IMR-90 (cell line): ENCODE results near the gene TBPL1. TPM values are rescaled to one million over a fixed set of nuclear protein-coding genes. Genes with fewer than 3 reads are reported as not detected.

Experiments used
- ATAC-seq: fragments of 200-7000 bp; cut with Tn5 transposase; 2 replicates; pipeline ENCODE4 v1.9.1; 2020; ENCODE audit warnings: low read depth, mild to moderate bottlenecking, moderate library complexity
- BruUV-seq: library from RNA; stranded (reverse); fragments of 400-500 nt; replicated peaks from 2 replicates; lab custom pipeline; 2021; lab: Mats Ljungman, UMichigan
- CTCF ChIA-PET: fragments of 300-600 bp; formaldehyde crosslinking; extraction: SDS; loops from one replicate; lab custom pipeline; 2021; ENCODE audit warnings: antibody characterized with exemption; lab: Yijun Ruan, JAX
- POLR2A ChIA-PET: fragments of 300-600 bp; sonication (Branson Sonifier 250); formaldehyde crosslinking; loops from one replicate; lab custom pipeline; 2022; ENCODE audit warnings: antibody characterized with exemption; ENCODE audit not compliant: unreplicated experiment; lab: Charles Lee
- DNase-seq: peaks from one replicate; pipeline ENCODE4 v3.0.0; 2013
- H2AFZ ChIP-seq: replicated peaks from 2 replicates; pipeline ENCODE3; 2013; ENCODE audit warnings: low read length, mild to moderate bottlenecking; ENCODE audit not compliant: poor library complexity
- H2AK5ac ChIP-seq: 2 replicates; pipeline ENCODE4 v1.6.1; 2013; ENCODE audit warnings: low read depth, low read length, inconsistent platforms
- H2AK9ac ChIP-seq: replicated peaks from 2 replicates; pipeline ENCODE3; 2013; ENCODE audit warnings: mild to moderate bottlenecking, low read depth, low read length, moderate library complexity; ENCODE audit not compliant: poor library complexity
- H2BK120ac ChIP-seq: 2 replicates; pipeline ENCODE4 v1.6.1; 2013; ENCODE audit warnings: low read depth, low read length, inconsistent platforms
- H2BK15ac ChIP-seq: 3 replicates; pipeline ENCODE4 v1.6.1; 2013; ENCODE audit warnings: low read depth, low read length, inconsistent platforms
- H2BK20ac ChIP-seq: 2 replicates; pipeline ENCODE4 v1.6.1; 2013; ENCODE audit warnings: low read depth, mild to moderate bottlenecking, inconsistent platforms, low read length, moderate library complexity
- H2BK5ac ChIP-seq: 2 replicates; pipeline ENCODE4 v1.6.1; 2013; ENCODE audit warnings: mild to moderate bottlenecking, low read depth, low read length, inconsistent platforms; ENCODE audit not compliant: poor library complexity, severe bottlenecking
- H3K14ac ChIP-seq: replicated peaks from 2 replicates; pipeline ENCODE4 v1.6.1; 2013; ENCODE audit warnings: low read depth, low read length, inconsistent platforms
- H3K18ac ChIP-seq: 2 replicates; pipeline ENCODE4 v1.6.1; 2013; ENCODE audit warnings: low read depth, low read length, control low read depth
- H3K23ac ChIP-seq: 2 replicates; pipeline ENCODE4 v1.6.1; 2013; ENCODE audit warnings: low read depth, low read length, inconsistent platforms
- H3K27ac ChIP-seq: 2 replicates; pipeline ENCODE4 v1.5.1; 2013; ENCODE audit warnings: mild to moderate bottlenecking, control low read depth, low read length; ENCODE audit not compliant: insufficient read depth
- H3K27me3 ChIP-seq: 2 replicates; pipeline ENCODE4 v1.6.1; 2013; ENCODE audit warnings: low read length; ENCODE audit not compliant: control insufficient read depth, insufficient read depth
- H3K36me3 ChIP-seq: 2 replicates; pipeline ENCODE4 v1.6.1; 2013; ENCODE audit warnings: low read length, mixed read lengths; ENCODE audit not compliant: control insufficient read depth, insufficient read depth
- H3K4ac ChIP-seq: 2 replicates; pipeline ENCODE4 v1.6.1; 2013; ENCODE audit warnings: low read depth, low read length, inconsistent platforms
- H3K4me1 ChIP-seq: 2 replicates; pipeline ENCODE4 v1.6.1; 2013; ENCODE audit warnings: low read length, mixed read lengths; ENCODE audit not compliant: control insufficient read depth, insufficient read depth
- H3K4me2 ChIP-seq: 2 replicates; pipeline ENCODE4 v1.6.1; 2013; ENCODE audit warnings: low read depth, mild to moderate bottlenecking, control low read depth, low read length, moderate library complexity
- H3K4me3 ChIP-seq: 2 replicates; pipeline ENCODE4 v1.5.1; 2013; ENCODE audit warnings: low read depth, mild to moderate bottlenecking, control low read depth, low read length, moderate library complexity; ENCODE audit not compliant: insufficient read depth
- H3K56ac ChIP-seq: 2 replicates; pipeline ENCODE4 v1.6.1; 2013; ENCODE audit warnings: low read length, inconsistent platforms; ENCODE audit not compliant: insufficient read depth; ENCODE audit errors: extremely low read depth
- H3K79me1 ChIP-seq, 2 experiments: 2 replicates each; pipeline ENCODE4 v1.6.1; 2013; ENCODE audit warnings: low read length in 2 of 2, inconsistent platforms in 1 of 2, low read depth in 1 of 2
- H3K9ac ChIP-seq: 2 replicates; pipeline ENCODE4 v1.6.1; 2013; ENCODE audit warnings: low read depth, low read length, control low read depth
- H3K9me1 ChIP-seq: 2 replicates; pipeline ENCODE4 v1.6.1; 2013; ENCODE audit warnings: low read length, inconsistent platforms; ENCODE audit not compliant: insufficient read depth
- H3K9me3 ChIP-seq: 2 replicates; pipeline ENCODE4 v1.6.1; 2013; ENCODE audit warnings: low read length; ENCODE audit not compliant: control insufficient read depth, insufficient read depth
- H4K20me1 ChIP-seq: 2 replicates; pipeline ENCODE4 v1.6.1; 2013; ENCODE audit warnings: low read length, inconsistent platforms; ENCODE audit not compliant: insufficient read depth
- H4K5ac ChIP-seq: 2 replicates; pipeline ENCODE4 v1.6.1; 2013; ENCODE audit warnings: mild to moderate bottlenecking, low read depth, low read length, control low read depth
- H4K8ac ChIP-seq, 2 experiments: 2 replicates each; pipeline ENCODE4 v1.6.1; 2013; ENCODE audit warnings: low read depth in 2 of 2, low read length in 2 of 2, control low read depth in 1 of 2, inconsistent platforms in 1 of 2
- H4K91ac ChIP-seq: 2 replicates; pipeline ENCODE4 v1.6.1; 2013; ENCODE audit warnings: low read depth, low read length, inconsistent platforms; ENCODE audit not compliant: insufficient read depth
- USF2 ChIP-seq: fragments of 150-350 bp; IDR thresholded peaks from 2 replicates; pipeline ENCODE4 v1.6.1; 2017; ENCODE audit warnings: mild to moderate bottlenecking, antibody characterized with exemption, low read length, low read depth
- WGBS, 2 experiments: methylation state at CpG; one replicate each; pipeline versions ENCODE4 v1.1.5 to v1.1.7; 2013; ENCODE audit warnings: missing lambda C conversion rate in 2 of 2; ENCODE audit not compliant: insufficient read length in 1 of 2; ENCODE audit errors: extremely low coverage in 2 of 2; 5-methylcytosine and 5-hydroxymethylcytosine counted together
- dilution Hi-C: fragments of 300-500 bp; cut with HindIII; formaldehyde crosslinking; loops from one replicate; pipeline ENCODE4 v1.14.3; 2018; ENCODE audit warnings: low sequenced_read_pairs; ENCODE audit not compliant: unreplicated experiment
- in situ Hi-C: fragments of 300-500 bp; cut with MboI; formaldehyde crosslinking; loops from 3 replicates; pipeline ENCODE4 v1.14.3; 2019; ENCODE audit warnings: low sequenced_read_pairs, inconsistent platforms, mixed read lengths
- intact Hi-C: fragments of 100-400 bp; cut with micrococcal nuclease; formaldehyde crosslinking; loops from 2 replicates; pipeline ENCODE4 v1.10.0; 2022
- polyA plus RNA-seq, 3 experiments: library from polyadenylated mRNA; depleted of rRNA; stranded (reverse); fragments of >200 nt; gene quantifications; 2 replicates each; pipeline ENCODE4 v1.2.3, GENCODE V29; 2012; ENCODE audit warnings: low replicate concordance in 1 of 3
- total RNA-seq: library from RNA; depleted of rRNA; stranded (reverse); fragments of >200 nt; gene quantifications from 2 replicates; pipeline ENCODE4 v1.2.3, GENCODE V29; 2012

The TBPL1 gene
- total and polyA plus RNA-seq, 2 of the 4 experiments (the other 2 are of a cell fraction) = 25.6 to 32.5 TPM

DNA sequence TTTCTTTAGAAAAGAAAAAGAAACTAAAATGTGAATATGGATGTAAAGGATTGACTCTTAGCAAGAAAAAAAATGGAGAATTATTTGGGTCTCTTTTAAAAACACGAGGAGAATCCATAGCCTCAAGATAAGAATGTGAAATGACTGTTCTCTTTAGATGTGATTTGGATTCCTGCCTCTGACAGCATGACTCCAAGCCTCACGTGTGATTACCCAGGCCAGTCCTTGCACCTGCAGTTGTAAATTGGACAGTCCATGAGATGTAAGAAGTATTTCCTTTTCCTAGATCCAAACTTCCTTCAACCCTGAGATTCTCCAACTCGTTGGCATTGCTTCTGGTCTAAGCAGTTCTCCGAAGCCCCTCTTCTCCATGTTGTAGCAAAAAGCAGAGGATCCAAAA is 67.5 kb downstream of the TBPL1 start:
- H3K9me3 ChIP-seq = no peaks in the 10 kb centered on the region
- no peak overlapping the region for H3K56ac ChIP-seq
- no peak for DNase-seq
- H2BK20ac ChIP-seq = no peak overlapping the region
- no peak overlapping the region for H3K4ac ChIP-seq
- H2BK5ac ChIP-seq = no peak overlapping the region
- in situ Hi-C loops (no loop called here), intact Hi-C loops (no loop called here), dilution Hi-C loops (no loop called here)
- no peak for TF ChIP-seq USF2
- H3K14ac ChIP-seq = no peak overlapping the region
- H2BK120ac ChIP-seq = no peak overlapping the region
- no peaks in the 10 kb centered on the region for H3K9me1 ChIP-seq
- no peak overlapping the region for H2AK5ac ChIP-seq
- no peak overlapping the region for H3K4me3 ChIP-seq
- no peak overlapping the region for H3K23ac ChIP-seq
- no peak overlapping the region for H2AFZ ChIP-seq
- H4K91ac ChIP-seq = no peak overlapping the region
- H4K20me1 ChIP-seq = no peaks in the 10 kb centered on the region
- no peak overlapping the region for H4K5ac ChIP-seq
- H3K27me3 ChIP-seq = no peaks in the 10 kb centered on the region
- no peak overlapping the region for H3K4me2 ChIP-seq
- H3K9ac ChIP-seq = no peak overlapping the region
- ChIA-PET CTCF (no interaction called here), POLR2A (no interaction called here)
- H3K79me1 ChIP-seq = no peaks in the 10 kb centered on the region
- no TSS peak for BruUV-seq
- H4K8ac ChIP-seq = no peak overlapping the region
- no peak overlapping the region for H2AK9ac ChIP-seq
- no peak overlapping the region for H3K18ac ChIP-seq
- no peak overlapping the region for H2BK15ac ChIP-seq
- H3K36me3 ChIP-seq = 0 out of 2 replicates have a peak, but pooled peaks cover 1% of the 10 kb centered on the region
- H3K4me1 ChIP-seq = peaks cover 3% of the 10 kb centered on the region
- no peak for ATAC-seq
- WGBS, 2 experiments = 86% methylated on average over 1 of the region's 4 CpGs; no CpG with 5 or more reads in 1 of the 2 experiments
- no peak overlapping the region for H3K27ac ChIP-seq
